Measurements from ENCODE around the gene VWA5B2. TPM values are rescaled to one million over a fixed set of nuclear protein-coding genes. Genes with fewer than 3 reads are reported as not detected.

VWA5B2 gene
- total and polyA plus RNA-seq, 2 of the 4 experiments (the other 2 are of a cell fraction) = not detected

GRCh38 chr3:184181596-184181995 lies 47.8 kb upstream of the VWA5B2 start:
- Histone ChIP-seq H3K27ac (ENCODE audit: insufficient read depth, low read length) (no peak overlapping the region), H2BK5ac (ENCODE audit: low read depth, low read length, poor library complexity, severe bottlenecking) (no peak overlapping the region), H3K56ac (ENCODE audit: extremely low read depth, insufficient read depth, low read length) (no peak overlapping the region), H2BK15ac (ENCODE audit: low read depth, low read length) (no peak overlapping the region), H3K18ac (ENCODE audit: low read depth, low read length) (no peak overlapping the region), H3K9me3 (ENCODE audit: control insufficient read depth, insufficient read depth, low read length) (no peaks in the 10 kb centered on the region), H4K91ac (ENCODE audit: insufficient read depth, low read depth, low read length) (no peak overlapping the region), H3K36me3 (ENCODE audit: control insufficient read depth, insufficient read depth, low read length) (peaks cover 72% of the 10 kb centered on the region), H3K4me3 (ENCODE audit: insufficient read depth, low read depth, low read length) (no peak overlapping the region), H3K23ac (ENCODE audit: low read depth, low read length) (no peak overlapping the region), H4K20me1 (ENCODE audit: insufficient read depth, low read length) (peaks cover 52% of the 10 kb centered on the region), H4K8ac (ENCODE audit: low read depth in 2 of 2, low read length in 2 of 2) (no peak overlapping the region), H2BK120ac (ENCODE audit: low read depth, low read length) (no peak overlapping the region), H2AK9ac (replicated peaks; ENCODE audit: low read depth, low read length, poor library complexity) (no peak overlapping the region), H2AK5ac (ENCODE audit: low read depth, low read length) (no peak overlapping the region), H3K9ac (ENCODE audit: low read depth, low read length) (no peak overlapping the region), H3K79me1 (ENCODE audit: low read depth in 1 of 2, low read length in 2 of 2) (peaks cover 34 to 66% of the 10 kb centered on the region in 2 experiments), H3K27me3 (ENCODE audit: control insufficient read depth, insufficient read depth, low read length) (no peaks in the 10 kb centered on the region), H2AFZ (replicated peaks; ENCODE audit: low read length, poor library complexity) (no peak overlapping the region), H3K4ac (ENCODE audit: low read depth, low read length) (no peak overlapping the region), H4K5ac (ENCODE audit: low read depth, low read length) (no peak overlapping the region), H2BK20ac (ENCODE audit: low read depth, low read length) (no peak overlapping the region), H3K4me2 (ENCODE audit: low read depth, low read length) (no peak overlapping the region), H3K9me1 (ENCODE audit: insufficient read depth, low read length) (peaks cover 15% of the 10 kb centered on the region), H3K14ac (replicated peaks; ENCODE audit: low read depth, low read length) (no peak overlapping the region), H3K4me1 (ENCODE audit: control insufficient read depth, insufficient read depth, low read length) (peaks cover 13% of the 10 kb centered on the region)
- no peak for DNase-seq
- no TSS peak for BruUV-seq (replicated peaks)
- ChIA-PET POLR2A (ENCODE audit: unreplicated experiment) (no interaction called here), CTCF (no interaction called here)
- dilution Hi-C loops (cut with HindIII; ENCODE audit: low sequenced_read_pairs, unreplicated experiment) (no loop called here), in situ Hi-C loops (cut with MboI; ENCODE audit: low sequenced_read_pairs) (no loop called here), intact Hi-C loops (cut with micrococcal nuclease) (no loop called here)
- TF ChIP-seq CTCF (conservative IDR thresholded peaks at IDR 0.05; ENCODE audit: low read depth, low read length) = no peak
- TF ChIP-seq MXI1 (IDR thresholded peaks at IDR 0.05; ENCODE audit: borderline replicate concordance, low read depth, low read length) = no peak
- no peak for TF ChIP-seq USF2 (IDR thresholded peaks at IDR 0.05; ENCODE audit: low read depth, low read length)
- TF ChIP-seq MAFK (IDR thresholded peaks at IDR 0.05; ENCODE audit: low read depth, low read length) = no peak
- no peak for TF ChIP-seq FOS (IDR thresholded peaks at IDR 0.05; ENCODE audit: low read depth, low read length)
- no peak for TF ChIP-seq ELK1 (IDR thresholded peaks at IDR 0.05; ENCODE audit: borderline replicate concordance, low read depth, low read length)
- TF ChIP-seq RFX5 (IDR thresholded peaks at IDR 0.05; ENCODE audit: low read depth, low read length) = no peak
- no peak for TF ChIP-seq CEBPB (IDR thresholded peaks at IDR 0.05; ENCODE audit: low read depth, low read length)
- no peak for TF ChIP-seq NFE2L2 (IDR thresholded peaks at IDR 0.05; ENCODE audit: low read depth, low read length)
- TF ChIP-seq MAZ (IDR thresholded peaks at IDR 0.05; ENCODE audit: borderline replicate concordance, low read depth, low read length) = no peak
- TF ChIP-seq CHD1 (IDR thresholded peaks at IDR 0.05; ENCODE audit: low read depth, low read length) = no peak
- TF ChIP-seq BHLHE40 (IDR thresholded peaks at IDR 0.05; ENCODE audit: low read depth, low read length) = no peak
- TF ChIP-seq POLR2A (IDR thresholded peaks at IDR 0.05; ENCODE audit: low read depth, low read length) = no peak
- TF ChIP-seq RAD21 (IDR thresholded peaks at IDR 0.05; ENCODE audit: low read length) = no peak
- TF ChIP-seq RCOR1 (IDR thresholded peaks at IDR 0.05; ENCODE audit: insufficient replicate concordance, low read length) = no peak
- TF ChIP-seq SMC3 (IDR thresholded peaks at IDR 0.05; ENCODE audit: low read depth, low read length) = no peak
- 90% methylated on average over 2 of the region's 9 CpGs; no CpG with 5 or more reads in 1 of the 2 experiments for WGBS, 2 experiments (ENCODE audit: extremely low coverage in 2 of 2, insufficient read length in 1 of 2)
- no peak for ATAC-seq (ENCODE audit: low read depth)
